Activated CD4-positive, alpha-beta T cell treated with anti-CD3 and anti-CD28 coated beads, Interleukin-2, amount 50 U/mL, for 24 hours (primary cell): Measurements from ENCODE around the gene FRMD4A.
"Not testable (repeated sequence)": the region's sequence is repeated elsewhere in the genome, so short reads cannot be mapped to it uniquely, and the experiment has no call there.

Experiments used
- DNase-seq, 2 donors: peaks; one replicate each; pipeline ENCODE4 v3.0.0-alpha.2; 2020; ENCODE audit warnings: low read depth in 1 of 2, low spot score in 1 of 2

The FRMD4A gene

DNA sequence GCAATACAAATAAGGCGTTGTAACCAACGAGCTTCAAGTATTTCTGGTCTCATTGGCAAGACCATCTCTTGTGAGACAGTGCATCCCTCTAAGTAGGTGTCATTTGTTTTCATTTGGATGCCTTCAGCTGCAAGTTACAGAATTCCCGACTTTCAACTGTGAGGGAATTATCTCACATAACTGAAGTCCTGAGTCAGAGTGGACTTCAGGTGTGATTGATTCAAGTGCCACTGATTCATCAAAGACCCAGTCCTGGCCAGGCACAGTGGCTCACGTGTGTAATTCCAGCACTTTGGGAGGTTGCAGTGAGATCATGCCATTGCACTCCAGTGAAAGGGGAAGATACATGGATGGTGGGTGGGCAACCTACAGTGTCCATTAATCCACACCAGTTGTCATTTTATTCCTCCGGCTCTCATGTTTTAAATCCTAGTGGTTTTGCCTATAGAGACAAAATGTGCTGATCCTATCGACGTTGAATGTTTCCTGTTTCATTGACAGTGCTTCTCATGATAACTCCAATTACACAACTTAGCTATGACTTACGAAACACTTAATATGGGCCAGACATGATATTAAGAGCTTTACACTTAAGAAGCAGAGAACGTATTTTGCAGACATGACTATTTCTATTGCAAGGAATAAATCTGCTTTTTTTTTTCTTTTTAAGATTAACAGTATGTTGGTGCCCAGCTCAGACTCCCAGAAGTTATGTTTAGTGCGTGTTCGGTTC, 268.0 kb downstream of the FRMD4A start:
- no peak for DNase-seq

DNA sequence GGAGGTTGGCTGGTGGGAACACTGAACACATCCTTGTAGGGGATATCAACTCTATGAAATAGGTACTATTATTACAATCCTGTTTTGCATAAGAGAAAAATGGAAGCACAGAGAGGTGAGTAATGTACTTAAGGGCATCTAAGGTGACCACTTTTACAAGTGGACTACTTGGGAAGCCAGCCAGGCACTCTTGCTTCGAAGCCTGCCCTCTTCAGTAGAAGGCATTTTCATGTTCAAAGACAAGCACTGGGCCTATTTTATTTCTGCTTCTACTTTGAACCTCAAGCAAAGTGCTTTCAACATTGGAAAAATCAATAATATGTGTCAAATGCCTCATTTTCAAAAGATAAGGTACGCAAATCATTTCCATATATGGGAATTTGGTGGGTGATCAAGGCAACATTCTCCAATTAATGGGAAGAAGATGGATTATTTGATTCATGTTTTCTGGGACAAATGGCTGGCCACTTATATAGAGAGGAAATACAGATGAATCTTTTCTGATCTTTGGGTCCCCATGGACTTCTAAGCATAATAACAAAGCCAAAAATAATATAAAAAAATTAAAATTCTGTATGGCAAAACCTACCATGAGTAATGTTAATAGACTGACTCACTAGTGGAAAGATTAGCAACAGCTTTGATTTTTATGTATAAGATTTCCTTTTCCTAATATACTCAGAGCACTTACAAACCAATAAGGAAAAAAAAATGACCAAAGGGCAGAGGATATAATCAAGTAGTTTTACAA, 270.2 kb downstream of the FRMD4A start:
- no peak for DNase-seq

DNA sequence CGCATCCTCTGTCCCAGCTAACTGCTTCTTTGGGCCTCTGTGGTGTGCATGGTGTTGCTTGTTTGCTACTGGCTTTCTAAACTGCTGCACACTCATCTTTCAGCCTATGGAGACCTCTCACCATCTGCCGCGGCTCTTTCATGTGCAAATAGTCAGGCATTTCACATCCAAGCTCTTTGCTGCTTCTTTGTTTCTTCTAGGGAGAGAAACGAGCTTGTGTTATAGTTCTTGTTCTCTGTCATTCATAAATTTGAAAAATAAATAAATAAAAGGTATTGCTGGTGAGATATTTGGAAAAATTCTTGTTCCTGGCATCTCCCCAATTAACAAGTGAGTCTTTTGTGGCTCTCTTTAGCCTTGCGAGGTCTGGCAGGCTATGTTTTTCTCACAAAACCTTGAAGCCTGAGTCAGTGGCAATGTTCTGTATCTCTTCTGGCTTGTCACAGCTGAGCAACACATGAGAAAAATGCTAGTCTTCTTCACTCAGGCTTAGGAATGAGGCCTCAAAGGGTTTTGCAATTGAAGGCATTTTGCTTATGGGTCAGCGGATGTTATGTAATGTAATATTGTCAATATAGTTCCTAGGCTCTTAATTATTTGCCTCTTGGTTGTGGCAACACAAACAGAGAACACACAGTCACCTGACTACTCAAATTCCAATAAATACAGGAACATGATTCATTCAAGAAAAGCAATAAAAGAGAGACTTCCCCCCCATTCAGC, 274.0 kb downstream of the FRMD4A start:
- no peak for DNase-seq

DNA sequence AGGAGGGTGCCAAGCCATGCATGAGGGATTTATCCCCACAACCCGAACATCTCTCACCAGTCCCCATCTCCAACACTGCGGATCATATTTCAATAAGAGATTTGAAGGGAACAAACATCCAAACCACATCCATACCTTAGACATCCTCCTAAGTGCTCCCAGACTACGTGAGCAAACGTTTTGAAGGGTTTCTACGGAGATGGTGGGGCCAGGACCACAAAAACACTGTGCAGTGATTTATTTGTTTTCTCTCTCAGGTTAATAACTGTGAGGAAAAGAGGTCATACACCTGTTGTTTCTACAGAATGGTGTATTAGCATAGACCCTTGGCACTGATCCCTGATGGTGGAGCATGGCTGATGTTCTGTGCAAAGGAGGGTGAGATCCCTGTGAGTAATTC, 277.8 kb downstream of the FRMD4A start:
- DNase-seq, result no peak

DNA sequence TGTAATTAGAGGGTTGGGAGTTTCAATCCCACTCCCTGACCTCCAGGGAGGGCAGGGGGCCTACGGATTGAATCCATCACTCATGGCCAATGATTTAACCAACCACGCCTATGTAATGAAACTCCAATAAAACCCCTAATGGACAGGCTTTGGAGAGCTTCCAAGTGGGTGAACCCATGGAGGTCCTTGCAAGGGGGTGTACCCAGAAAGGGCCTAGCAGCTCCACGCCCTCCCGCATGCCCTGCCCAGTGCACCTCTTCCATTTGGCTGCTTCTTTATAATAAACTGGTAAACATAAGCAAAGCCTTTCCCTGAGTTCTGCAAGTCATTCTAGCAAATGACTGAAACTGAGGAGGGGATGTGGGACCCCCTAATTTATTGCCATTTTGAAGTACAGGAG, 280.1 kb downstream of the FRMD4A start:
- DNase-seq, result no peak

DNA sequence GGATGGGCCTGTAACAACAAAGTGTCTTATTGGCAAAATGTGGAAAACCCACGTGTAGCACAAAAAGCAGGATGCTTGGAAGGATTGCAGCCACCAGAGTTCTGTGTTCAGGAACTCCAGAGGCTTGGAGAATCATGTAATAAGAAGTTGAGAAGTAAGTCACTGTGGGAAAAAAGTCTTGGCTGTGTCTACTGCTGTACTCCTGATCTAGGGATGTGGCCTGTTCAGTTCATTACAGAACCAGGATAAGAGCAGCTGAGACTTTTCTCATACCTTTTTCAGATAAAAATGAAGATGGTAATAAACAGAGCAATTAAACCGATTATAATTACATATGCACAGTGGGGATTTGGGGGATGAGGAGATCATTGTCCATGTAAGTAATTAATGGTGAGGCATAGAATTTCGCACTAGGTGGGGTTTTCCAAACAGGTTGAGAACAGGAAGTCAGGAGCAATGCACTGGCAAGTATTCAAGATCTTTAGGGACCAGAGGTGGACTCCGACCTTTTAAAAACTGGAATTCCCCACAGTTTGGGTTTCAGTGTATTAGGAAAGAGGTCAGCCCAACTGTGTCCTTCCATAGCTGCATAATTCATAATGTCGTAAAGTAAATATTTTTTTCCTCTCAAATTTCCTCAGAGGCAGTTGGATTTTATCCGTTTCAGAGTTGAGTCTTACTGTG, 281.7 kb downstream of the FRMD4A start:
- no peak for DNase-seq

DNA sequence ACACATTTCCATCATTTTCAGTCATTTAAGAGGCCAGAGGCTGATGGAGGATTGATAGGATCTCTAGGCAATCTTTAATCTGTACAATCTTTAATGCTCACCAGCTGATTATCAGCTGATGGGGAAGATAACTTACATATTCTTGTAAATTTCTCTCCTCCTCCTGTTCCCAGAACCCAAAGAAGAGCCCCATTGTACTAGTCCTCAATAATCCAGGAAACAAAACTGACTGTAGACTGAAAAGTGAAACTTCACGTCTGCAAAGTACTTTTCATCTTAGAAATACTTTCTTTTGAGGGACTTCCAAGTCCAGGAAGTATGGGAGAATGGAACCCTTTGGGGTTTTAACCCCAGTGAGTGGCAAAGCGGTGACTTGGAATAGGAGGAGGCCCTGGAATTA, 283.3 kb downstream of the FRMD4A start:
- DNase-seq, result no peak

DNA sequence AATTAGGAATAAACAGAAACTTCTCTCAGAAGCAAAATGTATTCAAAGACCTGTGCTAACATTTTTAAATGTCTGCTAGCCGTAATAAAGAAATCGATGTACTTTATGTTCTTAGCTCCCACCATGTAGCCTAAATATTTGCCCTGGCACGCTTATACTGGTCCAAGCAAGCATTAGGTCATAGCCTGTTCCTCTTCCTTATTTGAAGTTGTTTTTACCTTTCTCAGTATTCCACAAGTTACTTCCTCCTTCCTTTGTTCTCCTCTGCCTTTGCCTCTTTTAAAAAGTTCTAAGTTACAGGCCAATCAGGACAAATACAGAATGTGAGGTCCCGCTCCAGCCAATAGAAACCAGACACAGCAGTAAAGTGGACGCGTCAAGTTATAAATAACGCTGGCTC, 288.7 kb downstream of the FRMD4A start:
- DNase-seq, result not testable (repeated sequence)

DNA sequence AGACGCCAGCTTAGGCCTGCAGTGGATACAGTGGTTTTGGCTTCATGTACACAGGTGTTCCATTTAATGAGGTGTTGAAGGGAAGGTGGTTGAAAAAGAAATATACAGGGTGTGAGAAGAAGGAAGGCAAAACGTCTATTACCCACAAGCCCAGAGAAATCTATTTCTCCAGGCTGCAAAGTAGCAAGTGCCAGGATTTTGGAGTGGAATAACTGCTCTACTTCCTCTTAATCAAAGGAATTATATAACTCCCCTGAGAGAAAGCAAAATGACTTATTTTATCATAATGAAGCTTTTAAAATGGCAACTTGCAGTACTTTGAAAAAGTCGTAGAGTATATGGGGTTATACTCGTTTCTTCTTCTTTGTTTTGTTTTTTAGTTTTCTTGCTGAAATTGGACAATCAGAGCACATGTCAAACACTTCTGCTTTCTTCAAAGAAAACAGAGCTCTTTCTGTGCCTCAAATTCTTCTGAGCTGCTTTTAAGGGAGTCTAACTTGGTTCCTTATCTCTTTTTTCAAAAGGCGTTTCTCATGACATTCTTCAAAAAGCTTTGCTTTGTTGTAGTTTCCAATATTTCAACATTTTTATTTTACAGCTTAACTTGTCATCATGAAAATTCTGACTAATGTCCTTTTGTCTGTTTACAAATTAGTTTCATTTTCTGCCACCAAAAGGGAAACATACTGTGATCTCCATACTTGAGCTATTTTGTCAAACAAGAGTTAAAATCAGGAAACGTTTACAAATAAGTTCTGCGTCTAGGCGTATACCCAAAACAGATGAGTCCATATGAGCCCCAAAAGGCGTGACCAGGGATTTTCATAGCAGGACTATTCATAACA, 289.7 kb downstream of the FRMD4A start:
- DNase-seq, result no peak

DNA sequence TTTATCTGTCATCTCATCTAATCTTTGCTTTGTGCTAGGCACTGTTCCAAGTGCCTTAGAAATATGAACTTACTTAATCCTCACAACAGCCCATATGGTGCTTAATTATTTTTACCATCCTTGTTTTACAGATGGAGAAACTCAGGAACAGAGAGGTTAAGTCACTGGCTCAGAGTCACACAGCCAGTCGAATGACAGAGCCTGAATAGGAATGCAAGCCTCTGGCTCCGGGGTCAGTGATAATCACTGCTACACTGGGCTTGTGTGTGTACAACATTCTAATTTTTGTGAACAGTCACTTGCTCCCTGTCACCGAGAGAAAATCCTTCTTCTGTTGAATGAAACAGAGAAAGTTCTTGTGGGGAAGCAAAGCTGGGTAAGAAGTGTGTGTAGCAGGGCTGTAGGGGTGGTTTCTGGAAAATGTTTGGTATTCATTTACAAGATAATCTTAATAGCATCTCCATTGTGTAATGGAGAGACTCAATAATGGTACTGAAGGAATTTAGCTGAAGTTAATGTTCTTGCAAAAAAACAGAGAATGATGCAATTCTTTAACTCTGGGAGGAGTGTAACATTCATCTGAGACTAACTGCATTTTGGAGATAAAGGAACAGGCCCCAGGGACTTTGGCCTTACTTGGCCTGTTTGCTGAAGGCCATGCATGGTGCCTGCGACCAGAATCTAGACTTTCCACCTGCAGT, 290.6 kb downstream of the FRMD4A start:
- no peak for DNase-seq

DNA sequence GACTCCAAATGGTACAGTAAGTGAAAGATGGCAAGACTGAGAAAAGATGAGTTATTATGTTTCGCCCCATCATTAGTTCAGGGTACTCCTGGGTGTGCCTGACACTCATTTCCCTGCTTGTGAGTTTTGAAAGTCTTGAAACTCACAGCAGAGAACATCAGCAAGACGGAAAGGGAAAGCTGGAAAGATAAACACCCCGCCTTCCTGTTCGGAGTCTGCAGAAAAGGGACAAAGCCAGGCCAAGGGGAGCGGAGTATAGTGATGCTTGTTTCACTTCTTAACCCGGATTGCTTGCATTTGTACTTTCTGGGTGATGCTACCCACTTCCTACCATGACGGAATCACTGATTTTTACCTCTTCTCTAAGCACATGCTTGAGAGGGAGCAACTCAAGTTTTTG, 294.5 kb downstream of the FRMD4A start:
- DNase-seq, result no peak

DNA sequence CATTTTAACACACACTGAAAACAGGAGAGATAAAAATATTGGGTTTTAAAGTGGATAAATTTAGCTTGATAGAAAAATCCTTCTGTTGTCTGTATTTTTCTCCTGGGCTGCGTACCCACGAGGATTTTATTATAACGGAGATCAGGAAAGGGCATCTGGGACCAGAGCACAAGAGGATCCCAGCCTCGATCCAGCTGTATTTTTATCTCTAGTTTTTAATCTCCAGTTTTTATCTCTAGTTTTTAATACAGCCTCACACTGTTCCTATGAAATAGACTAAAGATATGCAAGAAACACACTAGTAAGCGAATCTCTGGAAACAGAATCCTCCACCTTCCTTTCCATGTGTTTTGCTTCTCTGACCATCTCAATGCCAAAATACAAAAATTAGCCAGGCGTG, 295.2 kb downstream of the FRMD4A start:
- DNase-seq, result no peak

DNA sequence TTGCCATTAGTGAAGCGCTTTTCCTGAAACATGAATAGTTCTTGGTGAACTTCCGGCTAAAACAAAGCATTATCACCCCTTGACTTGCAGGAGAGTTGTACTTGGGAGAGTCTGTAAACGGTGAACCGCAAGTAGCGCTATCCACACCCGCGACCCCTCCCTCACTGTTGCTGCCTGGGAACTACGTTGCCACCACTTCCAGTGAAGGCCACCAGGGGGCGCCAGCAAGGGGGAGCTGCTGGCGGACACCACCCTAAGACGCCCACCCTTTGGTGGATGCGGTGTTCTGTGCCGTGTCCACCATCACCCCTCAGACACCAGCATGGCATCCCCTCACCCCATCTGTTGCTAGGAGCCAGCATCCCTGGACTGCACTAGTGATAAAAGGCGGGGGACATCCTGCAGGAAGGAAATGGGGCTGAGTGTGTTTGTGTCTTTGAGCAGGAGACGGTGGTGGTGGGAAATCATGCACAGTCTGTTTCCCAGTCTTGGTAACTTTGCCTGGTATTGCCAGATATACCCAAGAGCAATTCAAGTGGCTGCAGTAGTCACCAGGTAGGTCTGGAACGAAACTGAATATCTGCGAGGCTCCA, 298.2 kb downstream of the FRMD4A start:
- DNase-seq, result peak in 1 of 2 donors; percentile 22

DNA sequence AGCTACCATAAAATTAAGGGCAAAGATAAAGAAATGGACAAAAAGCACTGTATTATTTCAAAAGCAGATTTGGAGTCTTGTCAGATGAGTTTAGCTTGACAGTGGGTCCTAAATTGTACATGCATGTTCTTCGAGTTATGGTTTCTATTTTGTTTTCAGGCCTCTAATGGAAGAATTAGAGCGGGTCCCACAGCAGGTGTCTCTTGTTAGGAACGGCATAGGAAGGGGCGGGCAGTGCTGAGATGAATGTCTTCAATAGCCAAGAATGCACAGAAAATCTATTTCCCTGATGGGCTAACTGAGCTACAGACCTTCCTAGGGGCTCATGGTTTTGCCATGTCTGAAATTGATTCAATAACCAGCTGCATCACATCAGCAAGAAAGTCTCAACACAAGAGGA, 304.4 kb downstream of the FRMD4A start:
- no peak for DNase-seq

DNA sequence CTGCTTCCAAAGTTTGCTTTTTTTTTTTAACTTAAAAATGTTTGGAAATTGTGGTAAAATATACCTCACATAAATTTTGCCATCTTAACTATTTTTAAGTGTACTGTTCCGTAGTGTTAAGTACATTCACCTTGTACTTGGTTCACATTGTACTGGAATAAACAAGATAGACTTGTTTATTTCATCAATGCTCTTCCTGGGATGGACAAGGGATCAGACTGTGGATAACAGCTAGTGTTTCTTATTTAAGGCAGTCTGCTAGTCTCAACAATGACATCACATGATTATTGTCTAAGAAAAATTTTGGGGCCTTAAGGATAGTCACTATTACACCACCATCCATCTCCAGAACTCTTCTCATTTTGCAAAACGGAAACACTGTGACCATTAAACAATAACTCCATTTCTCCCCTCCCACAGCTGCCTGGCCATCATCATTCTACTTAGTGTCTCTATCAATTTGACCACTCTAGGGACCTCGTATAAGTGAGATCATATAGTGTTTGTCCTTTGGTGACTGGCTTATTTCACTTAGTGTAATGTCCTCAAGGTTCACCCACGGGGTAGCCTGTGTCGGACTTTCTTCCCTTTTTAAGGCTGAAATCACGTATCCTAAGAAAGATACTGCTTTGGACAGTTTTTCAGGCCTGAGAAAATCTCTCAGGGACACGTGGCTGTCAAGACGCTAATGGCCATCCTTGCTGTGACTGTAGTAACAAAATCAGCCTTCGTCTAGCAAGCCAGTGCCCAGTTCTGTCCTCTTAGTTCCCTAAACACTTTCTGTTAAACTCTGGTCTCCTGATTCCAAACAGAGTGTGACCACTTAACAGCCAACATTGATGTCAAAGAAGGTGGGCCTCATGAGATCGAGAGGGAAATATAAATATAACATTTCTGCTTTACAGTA, 305.2 kb downstream of the FRMD4A start:
- no peak for DNase-seq

DNA sequence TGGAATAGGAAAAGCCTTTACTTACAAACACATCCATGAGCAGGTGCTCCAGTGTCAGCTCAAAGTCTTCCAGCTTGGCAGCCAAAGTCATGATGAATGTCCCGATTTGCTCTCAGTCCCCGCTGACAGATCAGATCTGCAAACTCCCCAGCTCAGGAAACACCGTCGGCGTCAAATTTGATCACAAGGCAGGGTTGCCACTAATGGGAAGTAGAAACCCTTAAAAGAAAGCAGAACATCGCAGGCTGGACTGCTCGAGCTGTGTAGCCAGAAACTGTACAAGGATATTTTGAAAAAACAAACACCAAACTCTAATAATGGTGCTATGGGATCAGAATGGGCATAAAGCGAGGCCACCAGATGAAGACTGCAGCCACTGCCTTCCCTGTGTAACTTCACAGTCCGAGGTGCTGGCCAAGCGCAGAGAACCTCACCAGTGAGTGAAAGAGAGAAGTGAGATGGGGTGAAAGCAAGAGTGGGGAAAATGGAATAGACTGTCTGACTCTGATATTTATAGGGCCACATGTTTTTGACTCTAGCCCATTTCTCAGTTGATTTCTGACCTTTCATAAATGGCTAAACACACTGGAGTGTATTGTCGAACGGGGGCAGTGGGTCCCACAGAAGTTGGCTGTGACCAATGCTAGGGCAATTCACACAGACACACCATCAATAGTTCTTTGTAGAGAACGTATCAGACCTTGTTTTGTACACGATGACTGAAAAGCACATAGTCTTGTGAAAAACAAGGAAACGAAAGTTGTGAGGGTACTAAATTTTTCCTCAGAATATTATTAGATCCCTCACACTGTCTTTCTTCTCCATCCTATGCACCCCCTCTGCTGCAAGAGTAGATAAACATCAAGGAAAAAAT, 306.2 kb downstream of the FRMD4A start:
- no peak for DNase-seq

DNA sequence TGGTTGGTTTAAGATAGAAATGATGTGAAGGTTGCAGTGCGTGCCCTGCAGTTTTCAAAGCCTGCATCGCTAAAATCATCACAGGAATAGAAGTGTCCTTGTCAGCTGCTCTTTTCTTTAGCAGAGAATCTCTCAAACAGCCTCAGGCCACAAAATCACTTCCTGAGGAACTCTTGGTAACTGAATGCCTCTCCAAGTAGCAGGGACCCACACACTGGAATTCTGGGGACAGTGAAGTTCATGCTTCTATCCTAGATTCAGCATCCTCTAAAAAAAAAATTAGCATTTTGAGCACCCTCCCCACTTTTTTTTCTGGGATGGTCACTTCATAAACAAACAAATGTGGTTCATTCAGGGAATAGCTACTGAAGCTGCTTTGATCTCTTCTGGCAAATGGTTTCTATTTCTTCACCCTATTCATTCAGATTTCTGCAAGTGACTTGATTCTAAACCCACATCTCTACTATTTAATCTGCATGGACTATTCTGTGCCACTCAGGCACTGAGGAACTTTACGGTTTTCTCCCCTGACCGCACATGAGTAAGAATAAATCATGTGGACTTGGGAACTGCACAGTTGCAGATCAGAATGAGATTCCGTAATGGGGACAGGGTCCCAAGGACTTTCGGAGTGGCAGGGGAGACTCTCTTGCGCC, 306.9 kb downstream of the FRMD4A start:
- no peak for DNase-seq
